Transverse colon (tissue), 4 donors: ENCODE results near the gene AFG1L.
"Not testable (repeated sequence)": the region's sequence is repeated elsewhere in the genome, so short reads cannot be mapped to it uniquely, and the experiment has no call there.

ENCODE experiments used
- EP300 ChIP-seq: sonication (generic); formaldehyde crosslinking; IDR thresholded peaks from one replicate; pipeline ENCODE4 v1.6.1; 2017; ENCODE audit warnings: antibody characterized with exemption, low read depth
- POLR2A ChIP-seq: fragments of 450-650 bp; IDR thresholded peaks from one replicate; pipeline ENCODE4 v1.6.1; 2016; ENCODE audit warnings: antibody characterized with exemption, mild to moderate bottlenecking, moderate library complexity
- POLR2AphosphoS5 ChIP-seq, 3 donors: sonication (generic); formaldehyde crosslinking; IDR thresholded peaks; one replicate each; pipeline ENCODE4 v1.6.1; 2016; ENCODE audit warnings: antibody characterized with exemption in 3 of 3
- TF ChIP-seq, protein P1 (sequence below), 5 experiments: fragments of 200-600 bp in 3 of 5; fragments of 450-650 bp in 2 of 5; sonication (generic) in 3 of 5; IDR thresholded peaks; 1 replicate in 2 of 5; 2 replicates in 3 of 5; pipeline ENCODE4 v1.5.1; 2016 to 2017; ENCODE audit warnings: antibody characterized with exemption in 5 of 5, inconsistent platforms in 3 of 5, mild to moderate bottlenecking in 2 of 5, moderate library complexity in 1 of 5

DNA sequence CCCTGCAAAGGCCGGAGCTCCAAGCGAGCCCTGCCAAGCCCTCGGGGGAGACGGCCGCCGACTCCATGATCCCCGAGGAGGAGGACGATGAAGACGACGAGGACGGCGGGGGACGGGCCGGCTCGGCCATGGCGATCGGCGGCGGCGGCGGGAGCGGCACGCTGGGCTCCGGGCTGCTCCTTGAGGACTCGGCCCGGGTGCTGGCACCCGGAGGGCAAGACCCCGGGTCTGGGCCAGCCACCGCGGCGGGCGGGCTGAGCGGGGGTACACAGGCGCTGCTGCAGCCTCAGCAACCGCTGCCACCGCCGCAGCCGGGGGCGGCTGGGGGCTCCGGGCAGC lies 266.4 kb downstream of the AFG1L start:
- not testable (repeated sequence) for TF ChIP-seq POLR2AphosphoS5 (IDR thresholded peaks at IDR 0.05); POLR2A; EP300
- TF ChIP-seq, protein P1, sequence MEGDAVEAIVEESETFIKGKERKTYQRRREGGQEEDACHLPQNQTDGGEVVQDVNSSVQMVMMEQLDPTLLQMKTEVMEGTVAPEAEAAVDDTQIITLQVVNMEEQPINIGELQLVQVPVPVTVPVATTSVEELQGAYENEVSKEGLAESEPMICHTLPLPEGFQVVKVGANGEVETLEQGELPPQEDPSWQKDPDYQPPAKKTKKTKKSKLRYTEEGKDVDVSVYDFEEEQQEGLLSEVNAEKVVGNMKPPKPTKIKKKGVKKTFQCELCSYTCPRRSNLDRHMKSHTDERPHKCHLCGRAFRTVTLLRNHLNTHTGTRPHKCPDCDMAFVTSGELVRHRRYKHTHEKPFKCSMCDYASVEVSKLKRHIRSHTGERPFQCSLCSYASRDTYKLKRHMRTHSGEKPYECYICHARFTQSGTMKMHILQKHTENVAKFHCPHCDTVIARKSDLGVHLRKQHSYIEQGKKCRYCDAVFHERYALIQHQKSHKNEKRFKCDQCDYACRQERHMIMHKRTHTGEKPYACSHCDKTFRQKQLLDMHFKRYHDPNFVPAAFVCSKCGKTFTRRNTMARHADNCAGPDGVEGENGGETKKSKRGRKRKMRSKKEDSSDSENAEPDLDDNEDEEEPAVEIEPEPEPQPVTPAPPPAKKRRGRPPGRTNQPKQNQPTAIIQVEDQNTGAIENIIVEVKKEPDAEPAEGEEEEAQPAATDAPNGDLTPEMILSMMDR (IDR thresholded peaks at IDR 0.05): not testable (repeated sequence)
